Mucosa of descending colon (tissue), 3 donors: ENCODE results near the gene PLXNA4. TPM values are rescaled to one million over a fixed set of nuclear protein-coding genes. Genes with fewer than 3 reads are reported as not detected.

Source experiments
- ATAC-seq: fragments of 200-7000 bp; cut with Tn5 transposase; one replicate; pipeline ENCODE4 v1.9.1; 2020; ENCODE audit warnings: mild to moderate bottlenecking, moderate library complexity
- DNase-seq, 3 donors: peaks; one replicate each; pipeline ENCODE4 v3.0.0-alpha.2; 2020
- H3K36me3 ChIP-seq: fragments of 200-600 bp; one replicate; pipeline ENCODE4 v1.8.0; 2021; ENCODE audit warnings: low read depth, mild to moderate bottlenecking
- H3K4me1 ChIP-seq: fragments of 200-600 bp; one replicate; pipeline ENCODE4 v1.8.0; 2021; ENCODE audit warnings: low read depth, mild to moderate bottlenecking
- H3K4me3 ChIP-seq: fragments of 200-600 bp; one replicate; pipeline ENCODE4 v1.8.0; 2021; ENCODE audit warnings: mild to moderate bottlenecking
- H3K9me3 ChIP-seq: fragments of 200-600 bp; one replicate; pipeline ENCODE4 v1.8.0; 2021; ENCODE audit warnings: mild to moderate bottlenecking
- intact Hi-C, 2 donors: fragments of 100-400 bp; cut with DNase I in 1 of 2; cut with micrococcal nuclease in 1 of 2; formaldehyde crosslinking; loops; one replicate each; pipeline versions ENCODE4 v1.11.0 to v1.11.1; 2022; cut with DNase I, micrococcal nuclease
- total RNA-seq, 3 donors: library from RNA; stranded (reverse); fragmentation: NEBNext Ultra II Directional in 2 of 3; extraction: Animal tissue kit (Norgen Biotek cat#: 25700) in 2 of 3; gene quantifications; one replicate each; pipeline versions ENCODE4 v1.2.1 to v1.2.4, GENCODE V29; 2021 to 2023
- TF ChIP-seq, protein P1 (sequence below): fragments of 200-600 bp; IDR thresholded peaks from one replicate; pipeline ENCODE4 v1.8.0; 2022; ENCODE audit warnings: antibody characterized with exemption, mild to moderate bottlenecking
- donor health status: DM: no; HTN: no; CAD: no; lungs with moderate emphysema.
- donor health status: DM: no; HTN: no; CAD: no.
- donor health status: DM: no; HTN: yes; CAD: no.

PLXNA4 gene
- total RNA-seq, 3 donors from 2014 or later, result 0.78 to 3.5 (median 2.7) TPM

DNA sequence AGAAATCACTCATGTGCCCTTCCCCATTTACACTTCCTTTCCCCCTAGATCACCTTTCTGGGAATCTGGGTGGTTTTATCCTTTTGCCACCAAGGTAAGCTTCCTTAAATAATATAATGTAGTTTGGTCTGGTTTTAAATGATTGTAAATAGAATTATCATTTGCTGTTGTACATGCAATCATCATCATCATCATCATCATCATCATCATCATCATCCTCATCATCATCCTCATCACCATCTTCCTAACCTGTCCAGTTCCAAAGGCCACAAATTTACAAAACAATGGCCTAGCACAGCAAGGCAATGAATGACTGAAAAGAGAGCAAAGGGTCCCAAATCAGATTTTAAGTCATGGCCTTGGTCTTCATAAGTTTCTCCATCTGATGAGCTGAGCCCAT, 329.7 kb downstream of the PLXNA4 start:
- H3K36me3 ChIP-seq, result no peaks in the 10 kb centered on the region
- peaks cover 16% of the 10 kb centered on the region for H3K4me1 ChIP-seq
- H3K4me3 ChIP-seq, result no peak overlapping the region
- no peaks in the 10 kb centered on the region for H3K9me3 ChIP-seq
- DNase-seq (no peak), ATAC-seq (no peak)
- TF ChIP-seq, protein P1, sequence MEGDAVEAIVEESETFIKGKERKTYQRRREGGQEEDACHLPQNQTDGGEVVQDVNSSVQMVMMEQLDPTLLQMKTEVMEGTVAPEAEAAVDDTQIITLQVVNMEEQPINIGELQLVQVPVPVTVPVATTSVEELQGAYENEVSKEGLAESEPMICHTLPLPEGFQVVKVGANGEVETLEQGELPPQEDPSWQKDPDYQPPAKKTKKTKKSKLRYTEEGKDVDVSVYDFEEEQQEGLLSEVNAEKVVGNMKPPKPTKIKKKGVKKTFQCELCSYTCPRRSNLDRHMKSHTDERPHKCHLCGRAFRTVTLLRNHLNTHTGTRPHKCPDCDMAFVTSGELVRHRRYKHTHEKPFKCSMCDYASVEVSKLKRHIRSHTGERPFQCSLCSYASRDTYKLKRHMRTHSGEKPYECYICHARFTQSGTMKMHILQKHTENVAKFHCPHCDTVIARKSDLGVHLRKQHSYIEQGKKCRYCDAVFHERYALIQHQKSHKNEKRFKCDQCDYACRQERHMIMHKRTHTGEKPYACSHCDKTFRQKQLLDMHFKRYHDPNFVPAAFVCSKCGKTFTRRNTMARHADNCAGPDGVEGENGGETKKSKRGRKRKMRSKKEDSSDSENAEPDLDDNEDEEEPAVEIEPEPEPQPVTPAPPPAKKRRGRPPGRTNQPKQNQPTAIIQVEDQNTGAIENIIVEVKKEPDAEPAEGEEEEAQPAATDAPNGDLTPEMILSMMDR, result no peak
- intact Hi-C loops, result no loop called here

DNA sequence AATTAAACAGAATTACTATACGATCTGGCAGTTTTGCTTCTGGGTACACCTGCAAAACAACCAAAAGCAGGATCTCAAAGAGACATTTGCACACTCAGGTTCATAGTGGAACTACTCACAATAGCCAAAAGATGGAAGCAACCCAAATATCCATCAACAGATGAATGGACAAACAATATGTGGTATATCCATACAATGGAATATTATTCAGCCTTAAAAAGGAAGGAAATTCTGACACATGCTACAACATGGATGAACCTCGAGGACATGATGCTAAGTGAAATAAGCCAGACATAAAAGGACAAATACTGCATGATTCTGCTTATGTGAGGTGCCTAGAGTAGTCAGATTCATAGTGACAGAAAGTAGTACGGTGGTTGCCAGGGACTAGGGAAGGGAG, 330.7 kb downstream of the PLXNA4 start:
- no peaks in the 10 kb centered on the region for H3K9me3 ChIP-seq
- no peak for ATAC-seq

DNA sequence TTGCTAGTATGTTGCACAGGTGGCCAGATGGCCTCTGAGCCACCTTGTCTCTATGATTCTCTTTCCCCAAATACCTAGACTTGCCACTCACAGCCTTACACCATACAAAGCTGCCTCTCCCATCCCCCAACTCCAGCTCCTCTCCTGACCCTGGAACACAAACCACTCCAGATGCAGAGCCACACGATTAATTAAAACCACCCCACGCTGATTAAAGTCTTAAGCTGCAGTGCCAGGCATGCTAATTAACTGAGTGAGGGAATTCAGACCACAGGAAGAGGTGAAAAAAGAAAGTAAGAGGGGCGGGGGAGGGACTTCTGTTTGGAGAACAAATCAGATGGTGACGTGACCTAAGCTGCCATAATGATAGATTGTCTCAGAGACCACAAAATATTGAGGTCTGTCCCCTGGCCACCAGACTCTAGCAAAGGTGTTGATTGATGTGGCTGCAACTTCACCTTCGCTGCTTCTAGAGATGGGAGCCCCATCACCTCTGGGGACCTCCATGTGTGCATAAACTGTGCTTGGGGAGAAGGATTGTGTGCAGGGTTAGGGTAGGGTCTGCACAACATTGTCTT, 331.3 kb downstream of the PLXNA4 start:
- Histone ChIP-seq H3K4me1 (peaks cover 8% of the 10 kb centered on the region), H3K9me3 (no peaks in the 10 kb centered on the region), H3K36me3 (no peaks in the 10 kb centered on the region), H3K4me3 (no peak overlapping the region)
- TF ChIP-seq, protein P1, result no peak
- intact Hi-C loops, result no loop called here
- ATAC-seq (no peak), DNase-seq (no peak)

More for the DNA sequence above, 330.7 kb downstream of the PLXNA4 start:
- Histone ChIP-seq H3K36me3 (no peaks in the 10 kb centered on the region), H3K4me3 (no peak overlapping the region), H3K4me1 (peaks cover 14% of the 10 kb centered on the region)
- intact Hi-C loops, result no loop called here
- TF ChIP-seq, protein P1, result no peak
- DNase-seq, result no peak

DNA sequence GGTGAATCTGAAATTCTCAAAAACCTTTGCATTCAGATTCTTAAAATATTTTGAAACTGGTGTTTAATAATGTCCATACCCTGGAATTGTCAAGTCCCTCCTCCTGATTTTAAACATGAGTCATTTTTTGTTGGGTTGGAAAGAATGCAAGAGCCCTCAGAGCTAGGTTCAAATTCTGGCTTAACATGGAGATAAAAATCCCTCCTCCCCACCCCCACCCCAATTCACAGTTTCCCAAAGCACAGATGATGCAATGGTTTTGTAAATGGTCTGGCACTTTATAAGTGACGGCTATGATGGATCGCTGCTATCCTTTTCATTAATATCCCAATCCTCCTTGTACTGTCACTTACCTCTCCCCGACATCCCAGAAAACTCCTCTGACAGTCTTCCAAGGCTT, 332.8 kb downstream of the PLXNA4 start:
- TF ChIP-seq, protein P1, result no peak
- no peak overlapping the region for H3K4me3 ChIP-seq
- ATAC-seq (no peak), DNase-seq (no peak)
- H3K4me1 ChIP-seq, result no peaks in the 10 kb centered on the region
- no peaks in the 10 kb centered on the region for H3K9me3 ChIP-seq
- intact Hi-C loops, result no loop called here
- no peaks in the 10 kb centered on the region for H3K36me3 ChIP-seq

DNA sequence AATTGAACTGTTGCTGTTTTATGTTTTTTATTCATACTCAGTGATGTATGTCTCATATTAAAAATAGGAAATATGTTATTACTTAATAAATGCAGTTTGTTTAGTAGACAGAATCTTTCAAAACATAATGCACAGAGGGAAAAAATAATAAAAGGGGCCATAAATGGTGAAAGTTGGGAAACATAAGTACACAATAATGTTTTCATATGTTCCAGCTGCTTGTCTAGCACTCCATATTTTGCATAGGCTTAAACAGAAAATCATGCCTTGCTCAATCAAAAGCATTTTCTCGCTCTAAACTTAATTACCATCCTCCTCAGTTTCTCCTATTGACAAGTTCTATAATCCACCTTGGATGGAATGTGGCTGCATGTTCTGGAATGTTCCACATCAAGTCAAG, 333.2 kb downstream of the PLXNA4 start:
- intact Hi-C loops, result no loop called here
- Histone ChIP-seq H3K9me3 (no peaks in the 10 kb centered on the region), H3K36me3 (no peaks in the 10 kb centered on the region), H3K4me1 (no peaks in the 10 kb centered on the region), H3K4me3 (no peak overlapping the region)
- TF ChIP-seq, protein P1, result no peak
- ATAC-seq (no peak), DNase-seq (no peak)
